Forelimb muscle (tissue), 1 donor: ENCODE measurements around the gene PPARA. TPM values are rescaled to one million over a fixed set of nuclear protein-coding genes. Genes with fewer than 3 reads are reported as not detected.
A peak's percentile ranks its signal among the peaks of the same experiment; 100 is the strongest.
"Not testable (repeated sequence)": the region's sequence is repeated elsewhere in the genome, so short reads cannot be mapped to it uniquely, and the experiment has no call there.

Source experiments
- DNase-seq: peaks from one replicate; pipeline ENCODE4 v3.0.0-alpha.2; 2013; ENCODE audit warnings: low read depth
- polyA plus RNA-seq: library from polyadenylated mRNA; unstranded; fragments of 120-200 nt; gene quantifications from one replicate; pipeline ENCODE4 v1.2.1, GENCODE V29; 2013; ENCODE audit not compliant: insufficient read length

Gene PPARA
- polyA plus RNA-seq, 1 donor: 22.8 TPM

GRCh38 chr22:46241396-46242007 lies 91.2 kb downstream of the PPARA start:
- no peak for DNase-seq

DNA sequence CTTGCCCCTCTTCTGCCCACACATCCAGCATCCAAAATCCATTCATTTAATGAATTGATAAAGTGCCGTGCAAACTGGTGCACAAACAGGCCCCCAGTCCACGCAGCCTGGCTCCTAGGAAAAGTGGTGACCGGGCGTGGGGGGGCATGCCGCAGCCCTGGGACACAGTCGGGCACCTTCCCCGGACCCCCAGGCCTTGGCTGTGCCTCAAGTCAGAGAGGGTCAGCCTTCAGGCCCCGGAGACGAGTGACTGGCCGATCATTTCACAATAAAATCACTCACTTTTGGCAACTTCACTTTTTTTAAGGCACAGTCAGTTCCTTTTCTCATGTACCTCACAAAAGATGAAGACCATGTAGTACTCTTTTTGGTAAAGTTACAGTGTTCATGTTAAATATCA lies 91.8 kb downstream of the PPARA start:
- no peak for DNase-seq

DNA sequence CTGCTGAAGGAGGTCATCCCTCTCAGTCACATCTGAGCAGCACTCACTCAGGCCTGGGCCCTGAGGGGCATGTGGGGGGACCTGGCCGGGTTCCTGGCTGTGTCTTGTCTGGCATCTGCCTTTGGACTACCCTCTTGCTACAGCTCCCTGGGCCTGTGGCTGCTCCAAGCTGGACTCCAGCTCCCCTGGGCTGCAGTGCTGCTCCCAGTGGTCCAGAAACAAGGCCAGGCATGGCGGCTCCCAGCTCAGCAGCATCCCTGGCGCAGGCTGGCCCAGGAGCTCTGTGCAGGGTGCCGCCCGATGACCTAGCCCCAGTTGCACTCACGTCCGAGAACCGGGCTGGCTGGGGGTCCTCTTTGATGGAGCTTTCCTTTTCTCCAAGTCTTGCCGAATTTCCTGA lies 94.4 kb downstream of the PPARA start:
- DNase-seq: no peak

- DNase-seq: no peak
Measured at GRCh38 chr22:46245511-46245910, 95.2 kb downstream of the PPARA start.

GRCh38 chr22:46246178-46246577 lies 95.9 kb downstream of the PPARA start:
- DNase-seq: no peak

- DNase-seq: no peak
Measured at GRCh38 chr22:46247443-46247975, 97.2 kb downstream of the PPARA start.

GRCh38 chr22:46250035-46250782 lies 99.9 kb downstream of the PPARA start, which contains the start of gene CDPF1:
CDPF1 (minus strand) TSS chr22:46250293; CDS start chr22:46248284, 2,009 bp downstream.
- peak; percentile 71 for DNase-seq

- no peak for DNase-seq
Measured at GRCh38 chr22:46250783-46251125, 100.4 kb downstream of the PPARA start.

DNA sequence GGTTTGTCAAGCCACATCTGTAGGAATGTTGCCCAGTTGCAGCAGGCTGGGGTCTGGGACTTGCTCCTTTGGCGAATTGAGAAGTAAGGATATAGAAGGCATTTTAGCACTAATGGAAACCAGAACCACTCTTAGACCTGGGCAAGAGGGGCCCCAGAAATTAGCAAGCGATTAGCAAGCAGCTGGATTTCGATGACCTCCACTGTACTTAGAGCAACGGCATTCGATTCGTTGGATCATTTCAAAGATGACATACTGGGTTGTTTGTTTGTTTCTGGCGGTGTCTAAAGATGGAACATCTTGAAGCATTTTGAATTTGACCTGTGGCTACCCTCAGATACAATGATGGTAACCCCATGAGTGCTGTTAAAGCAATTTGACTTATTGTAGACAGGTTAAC lies 100.9 kb downstream of the PPARA start:
- DNase-seq: no peak

DNA sequence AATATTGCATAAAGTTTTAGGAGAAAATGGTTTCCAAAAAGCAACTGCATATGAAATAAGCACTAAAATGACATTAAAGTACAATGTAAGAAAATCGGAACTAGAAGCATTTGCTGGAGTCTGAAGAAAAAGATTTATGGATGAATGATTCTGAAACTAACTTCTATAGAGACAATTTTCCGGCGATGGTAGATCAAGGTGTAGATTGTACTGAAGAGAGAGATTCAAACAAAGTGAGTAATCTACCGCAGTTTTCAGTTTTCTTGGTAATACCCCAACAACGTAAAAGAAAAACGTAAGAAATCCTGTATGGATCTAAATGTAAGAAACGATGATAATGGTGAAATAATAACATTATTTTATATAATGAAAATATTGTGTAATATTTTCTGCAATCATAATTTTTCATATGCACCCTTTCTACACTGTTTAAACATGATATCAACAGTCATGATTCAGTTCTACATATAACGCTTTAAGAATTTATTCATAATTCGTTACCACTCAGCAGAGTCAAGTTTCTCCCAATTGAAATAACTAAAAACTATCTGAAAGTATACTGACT lies 101.6 kb downstream of the PPARA start:
- no peak for DNase-seq

DNA sequence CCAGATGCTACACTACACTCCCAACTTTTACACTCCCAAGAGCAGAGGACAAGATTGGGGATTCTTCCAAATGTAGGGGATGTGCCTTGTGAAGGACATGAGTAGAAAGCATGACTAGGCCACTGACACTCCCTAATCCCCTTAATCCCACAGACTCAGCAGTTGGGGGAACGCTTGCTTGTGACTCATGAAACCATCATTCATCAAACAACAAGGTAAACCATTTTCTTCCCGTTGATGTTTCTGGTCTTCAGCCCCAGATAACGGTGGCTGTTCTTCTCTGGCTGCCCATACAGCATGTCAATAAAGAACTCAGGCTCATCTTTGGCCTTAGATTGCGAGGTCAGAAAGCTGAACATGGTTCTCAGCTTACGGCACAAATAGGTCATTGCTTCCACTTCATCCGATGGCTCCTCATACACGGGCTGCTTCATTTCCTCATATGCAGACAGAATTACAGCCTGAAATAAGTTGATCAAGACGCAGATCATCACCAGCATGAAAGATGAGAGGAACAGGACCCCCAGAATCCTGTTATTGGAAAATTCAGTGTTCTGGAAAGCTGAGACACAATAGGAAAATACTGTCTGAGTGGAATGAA lies 106.1 kb downstream of the PPARA start:
- no peak for DNase-seq

DNA sequence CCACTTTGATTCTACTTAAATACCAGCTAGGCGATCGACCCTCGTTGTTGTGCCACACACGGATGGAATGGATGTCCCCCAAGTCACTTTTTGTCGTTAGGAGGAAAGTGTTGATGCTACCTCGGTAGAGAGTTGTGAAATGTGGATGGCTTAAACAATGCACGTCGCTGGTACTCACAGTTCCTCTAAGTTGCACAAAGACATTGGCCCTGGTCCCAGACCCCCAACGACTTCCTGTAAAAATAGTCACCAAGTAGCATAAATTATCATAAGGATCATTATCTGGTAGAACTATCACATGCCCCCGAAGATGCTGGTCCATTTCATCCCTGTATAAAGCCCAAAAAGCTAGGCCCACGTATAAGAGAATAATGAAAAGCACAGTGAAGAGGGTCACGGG lies 109.0 kb downstream of the PPARA start:
- no peak for DNase-seq

GRCh38 chr22:46260038-46260437 lies 109.7 kb downstream of the PPARA start:
- no peak for DNase-seq

DNA sequence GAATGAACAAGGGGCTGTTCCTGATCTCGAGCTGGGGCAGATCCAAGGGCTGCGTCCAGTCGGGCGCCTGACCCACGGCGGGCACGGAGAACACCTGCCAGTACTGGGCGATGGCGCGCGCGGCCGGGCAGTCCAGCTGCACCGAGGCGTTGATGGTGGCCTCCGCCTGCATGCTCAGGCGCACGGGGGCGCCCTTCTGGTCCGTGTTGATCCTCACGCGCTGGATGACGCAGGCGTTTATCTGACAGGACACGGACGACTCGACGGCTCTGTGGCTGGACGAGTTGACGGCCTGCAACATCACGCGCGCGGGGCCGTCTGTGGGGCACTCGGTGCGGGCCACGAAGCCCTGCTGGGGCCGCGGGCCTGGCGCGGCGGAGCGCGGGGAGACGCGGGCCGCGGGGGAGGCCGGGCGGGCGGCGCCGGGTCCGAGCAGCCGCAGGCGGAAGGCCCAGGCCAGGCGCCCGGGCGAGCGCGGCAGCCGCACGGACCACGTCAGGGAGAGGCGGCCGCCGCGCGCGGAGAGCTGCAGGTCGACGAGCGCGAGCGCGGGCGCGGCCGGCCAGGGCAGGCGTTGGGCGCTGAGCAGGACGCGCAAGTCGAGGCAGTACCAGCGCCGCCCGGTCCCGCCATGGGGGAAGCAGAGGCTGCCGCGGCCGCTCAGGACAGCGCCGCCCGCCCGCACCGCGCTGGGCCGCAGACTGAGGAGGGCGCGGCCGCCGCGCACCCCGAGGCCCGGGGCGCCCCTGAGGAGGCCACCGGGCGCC lies 112.3 kb downstream of the PPARA start:
- no peak for DNase-seq

DNA sequence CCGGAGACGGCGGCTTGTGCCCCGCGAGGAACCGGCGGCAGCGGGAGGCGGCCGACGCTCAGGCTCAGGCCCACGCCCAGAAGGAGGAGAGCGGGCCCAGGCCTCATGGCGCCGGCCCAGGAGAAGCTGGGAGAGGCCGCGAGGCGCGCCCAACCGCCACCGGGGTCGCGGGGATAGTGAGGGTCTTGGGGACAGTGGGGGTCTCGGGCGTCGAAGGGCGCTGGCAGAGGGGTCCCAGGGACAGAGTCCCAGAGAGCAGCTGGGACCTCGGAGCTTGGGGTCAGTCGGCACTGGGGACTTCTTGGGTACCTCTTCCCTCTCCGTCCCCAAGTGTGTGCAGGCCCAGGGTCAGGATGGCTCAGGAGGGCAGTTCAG lies 112.9 kb downstream of the PPARA start, which contains the start of gene PKDREJ:
Gene PKDREJ, minus strand, starts transcription at position 128 of the 375 bp plus-strand sequence. Its CDS starts 21 bp downstream, at position 107.
- DNase-seq: no peak

DNA sequence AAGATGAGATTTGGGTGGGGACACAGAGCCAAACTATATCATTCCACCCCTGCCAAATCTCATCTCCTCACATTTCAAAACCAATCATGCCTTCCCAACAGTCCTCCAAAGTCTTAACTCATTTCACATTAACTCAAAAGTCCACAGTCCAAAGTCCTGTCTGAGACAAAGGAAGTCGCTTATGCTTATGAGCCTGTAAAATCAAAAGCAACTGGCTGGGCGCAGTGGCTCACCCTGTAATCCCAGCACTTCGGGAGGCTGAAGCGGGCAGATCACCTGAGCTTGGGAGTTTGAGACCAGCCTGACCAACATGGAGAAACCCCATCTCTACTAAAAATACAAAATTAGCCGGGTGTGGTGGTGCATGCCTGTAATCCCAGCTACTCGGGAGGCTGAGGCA lies 114.2 kb downstream of the PPARA start:
- DNase-seq: not testable (repeated sequence)

- not testable (repeated sequence) for DNase-seq
Measured at GRCh38 chr22:46265627-46266026, 115.3 kb downstream of the PPARA start.

- no peak for DNase-seq
Measured at GRCh38 chr22:46267431-46268279, 117.3 kb downstream of the PPARA start, which contains the start of gene TTC38. TTC38 (plus strand) TSS chr22:46268008; CDS start chr22:46268040, 32 bp downstream.

GRCh38 chr22:46269564-46269963 lies 119.2 kb downstream of the PPARA start:
- no peak for DNase-seq

DNA sequence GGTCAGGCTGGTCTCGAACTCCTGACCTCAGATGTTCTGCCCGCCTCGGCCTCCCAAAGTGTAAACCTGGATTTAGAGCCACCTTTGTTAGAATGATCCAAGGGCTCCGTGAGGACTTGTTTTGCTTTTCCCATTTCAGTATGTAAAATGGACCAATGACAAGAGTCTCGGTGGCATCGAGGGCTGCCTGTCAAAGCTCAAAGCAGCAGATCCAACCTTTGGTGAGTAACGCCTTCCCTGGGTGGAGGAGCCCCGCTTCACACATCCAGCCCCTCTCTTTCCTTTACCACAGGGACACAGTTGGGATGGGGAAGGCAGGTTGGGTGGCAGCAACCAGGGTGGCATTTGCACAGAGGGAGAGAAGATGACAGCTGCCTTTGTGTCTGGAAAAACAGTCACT lies 121.9 kb downstream of the PPARA start:
- DNase-seq: no peak
